HepG2 (cell line): ENCODE results near the gene CLPTM1L. TPM values are rescaled to one million over a fixed set of nuclear protein-coding genes. Genes with fewer than 3 reads are reported as not detected.

Experiments used
- ATF3 ChIP-seq: sonication (generic); formaldehyde crosslinking; IDR thresholded peaks from 2 replicates; pipeline ENCODE4 v1.4.0; 2020; ENCODE audit warnings: missing genetic modification reagents
- ATF4 ChIP-seq, 2 experiments: fragments of 450-650 bp in 1 of 2; sonication (generic) in 1 of 2; formaldehyde crosslinking; IDR thresholded peaks; 2 replicates each; pipeline versions ENCODE4 v1.5.0 to v1.8.0; 2020 to 2022; ENCODE audit warnings: mild to moderate bottlenecking in 1 of 2, missing genetic modification reagents in 1 of 2
- BCL3 ChIP-seq: sonication (generic); formaldehyde crosslinking; IDR thresholded peaks from 2 replicates; pipeline ENCODE4 v1.5.1; 2020; ENCODE audit warnings: mild to moderate bottlenecking, missing genetic modification reagents, moderate library complexity
- BCLAF1 ChIP-seq: fragments of 450-650 bp; IDR thresholded peaks from 2 replicates; pipeline ENCODE4 v1.6.1; 2017; ENCODE audit warnings: mild to moderate bottlenecking
- BRCA1 ChIP-seq: sonication (generic); formaldehyde crosslinking; IDR thresholded peaks from 2 replicates; pipeline ENCODE4 v1.4.0; 2020; ENCODE audit warnings: missing genetic modification reagents
- DRAP1 ChIP-seq: IDR thresholded peaks from 2 replicates; pipeline ENCODE4 v1.6.1; 2016; ENCODE audit warnings: missing genetic modification reagents, missing compliant biosample characterization
- EHMT2 ChIP-seq: fragments of 200-600 bp; sonication (generic); IDR thresholded peaks from 2 replicates; pipeline ENCODE4 v1.7.0; 2017; ENCODE audit warnings: antibody characterized with exemption, low read depth, low read length, borderline replicate concordance
- ETS1 ChIP-seq: sonication (generic); formaldehyde crosslinking; IDR thresholded peaks from 2 replicates; pipeline ENCODE4 v1.4.0; 2020; ENCODE audit warnings: missing genetic modification reagents
- ETV5 ChIP-seq: IDR thresholded peaks from 2 replicates; pipeline ENCODE4 v1.6.1; 2018; ENCODE audit warnings: missing biosample characterization, missing genetic modification reagents, inconsistent platforms, borderline replicate concordance
- GABPB1 ChIP-seq: IDR thresholded peaks from 2 replicates; pipeline ENCODE4 v1.6.1; 2016; ENCODE audit warnings: mild to moderate bottlenecking, missing genetic modification reagents, moderate library complexity, missing compliant biosample characterization
- HMG20B ChIP-seq: conservative IDR thresholded peaks from 2 replicates; pipeline ENCODE4 v1.6.1; 2016; ENCODE audit warnings: missing genetic modification reagents, missing compliant biosample characterization
- KAT7 ChIP-seq: IDR thresholded peaks from 2 replicates; pipeline ENCODE4 v1.6.1; 2018; ENCODE audit warnings: borderline replicate concordance, missing compliant biosample characterization
- MAFK ChIP-seq, 2 experiments: IDR thresholded peaks in 1 of 2; conservative IDR thresholded peaks in 1 of 2; 2 replicates each; pipeline ENCODE4 v1.6.1; 2011; ENCODE audit warnings: improper control_type of control experiment in 2 of 2, low read length in 2 of 2
- MZF1 ChIP-seq: sonication (generic); formaldehyde crosslinking; IDR thresholded peaks from 2 replicates; pipeline ENCODE4 v1.8.1; 2023; ENCODE audit warnings: mild to moderate bottlenecking, missing genetic modification reagents, borderline replicate concordance
- NR2C2 ChIP-seq: sonication (generic); formaldehyde crosslinking; IDR thresholded peaks from 2 replicates; pipeline ENCODE4 v1.4.0; 2020; ENCODE audit warnings: missing genetic modification reagents, mild to moderate bottlenecking, moderate library complexity, borderline replicate concordance
- PCBP1 ChIP-seq: fragments of 200-400 bp; formaldehyde crosslinking; IDR thresholded peaks from 2 replicates; pipeline ENCODE4 v1.6.1; 2017; ENCODE audit warnings: mild to moderate bottlenecking, low read depth, low read length, borderline replicate concordance
- SMC3 ChIP-seq: IDR thresholded peaks from 2 replicates; pipeline ENCODE4 v1.6.1; 2011; ENCODE audit warnings: low read length, improper control_type of control experiment
- ZNF225 ChIP-seq: sonication (generic); formaldehyde crosslinking; IDR thresholded peaks from 2 replicates; pipeline ENCODE4 v1.4.0; 2020; ENCODE audit warnings: mild to moderate bottlenecking, missing genetic modification reagents
- ZNF382 ChIP-seq: sonication (generic); formaldehyde crosslinking; IDR thresholded peaks from 2 replicates; pipeline ENCODE4 v1.5.0; 2020; ENCODE audit warnings: missing genetic modification reagents, mild to moderate bottlenecking, borderline replicate concordance
- ZNF484 ChIP-seq: sonication (generic); formaldehyde crosslinking; IDR thresholded peaks from 2 replicates; pipeline ENCODE4 v1.5.1; 2020; ENCODE audit warnings: mild to moderate bottlenecking, low read depth, missing genetic modification reagents, borderline replicate concordance
- ZNF670 ChIP-seq: sonication (generic); formaldehyde crosslinking; IDR thresholded peaks from 2 replicates; pipeline ENCODE4 v1.8.0; 2022; ENCODE audit warnings: mild to moderate bottlenecking, missing genetic modification reagents, borderline replicate concordance
- ZNF761 ChIP-seq: sonication (generic); formaldehyde crosslinking; conservative IDR thresholded peaks from 2 replicates; pipeline ENCODE4 v1.4.0; 2020; ENCODE audit warnings: mild to moderate bottlenecking, missing genetic modification reagents
- polyA plus RNA-seq, 8 experiments: library from polyadenylated mRNA; depleted of rRNA in 3 of 8; stranded (reverse) in 7 of 8; unstranded in 1 of 8; fragments of >200 nt; fragmentation: Illumina TruSeq in 4 of 8; extraction: Trizol in 4 of 8; gene quantifications; 2 replicates each; pipeline versions ENCODE4 v1.2.1 to v1.2.3, GENCODE V29; 2011 to 2016; ENCODE audit warnings: low read depth in 4 of 8, missing spikeins in 1 of 8, mixed read lengths in 1 of 8; ENCODE audit not compliant: insufficient read depth in 1 of 8
- total RNA-seq, 5 experiments: library from RNA; depleted of rRNA; stranded (reverse); fragments of >200 nt; fragmentation: Illumina TruSeq; extraction: Trizol; gene quantifications; 2 replicates each; pipeline ENCODE4 v1.2.3, GENCODE V29; 2016; ENCODE audit warnings: low read depth in 1 of 5

The CLPTM1L gene
- total and polyA plus RNA-seq, 2 of the 13 experiments (the other 11 are each of a cell fraction or from before 2014, with no cell fraction given) = 80.3 to 124 TPM

- TF ChIP-seq BCLAF1 (no peak), HMG20B (CRISPR knock-in tag) (no peak), PCBP1 (no peak), EHMT2 (no peak), DRAP1 (CRISPR knock-in tag) (no peak), ZNF225 (CRISPR knock-in tag) (0 out of 2 replicates have a peak, but pooled peaks have one; percentile 48), ETV5 (CRISPR knock-in tag) (peak; percentile 50; the same call in 1 of the 2 replicates), KAT7 (CRISPR knock-in tag) (0 out of 2 replicates have a peak, but pooled peaks have one; percentile 38), MZF1 (CRISPR knock-in tag) (no peak), MAFK (conservative IDR thresholded peaks at IDR 0.05 in 1 of 2, IDR thresholded peaks at IDR 0.05 in 1 of 2; ENCODE audit: low read length in 2 of 2) (no peak), ZNF761 (CRISPR knock-in tag) (no peak), GABPB1 (CRISPR knock-in tag) (peak; percentile 91), ZNF484 (CRISPR knock-in tag) (no peak), BCL3 (peak; percentile 59; the same call in 1 of the 2 replicates), ATF3 (peak; percentile 40; the same call in 1 of the 2 replicates), SMC3 (no peak), ZNF670 (CRISPR knock-in tag) (no peak), ZNF382 (CRISPR knock-in tag) (no peak), NR2C2 (peak; percentile 84), ETS1 (CRISPR knock-in tag) (no peak), BRCA1 (no peak), ATF4 (CRISPR knock-in tag; IDR thresholded peaks at IDR 0.05) (no peak)
Measured at GRCh38 chr5:1344975-1345838, at the start of gene CLPTM1L (continued).
